Vagina (tissue), 2 donors: ENCODE data around the gene CCDC38.

ENCODE experiments used
- POLR2A ChIP-seq, 2 donors: fragments of 450-650 bp; IDR thresholded peaks; one replicate each; pipeline ENCODE4 v1.6.1; 2017; ENCODE audit warnings: antibody characterized with exemption in 2 of 2, mild to moderate bottlenecking in 2 of 2, moderate library complexity in 2 of 2
- POLR2AphosphoS5 ChIP-seq, 2 donors: sonication (generic); formaldehyde crosslinking; IDR thresholded peaks; one replicate each; pipeline ENCODE4 v1.9.0; 2017; ENCODE audit warnings: antibody characterized with exemption in 2 of 2, mild to moderate bottlenecking in 2 of 2, low read depth in 1 of 2; ENCODE audit not compliant: insufficient read depth in 1 of 2
- TF ChIP-seq, protein P1 (sequence below), 3 experiments: fragments of 450-650 bp in 2 of 3; fragments of 200-600 bp in 1 of 3; sonication (generic) in 1 of 3; IDR thresholded peaks; one replicate each; pipeline ENCODE4 v1.5.1; 2017 to 2019; ENCODE audit warnings: antibody characterized with exemption in 3 of 3, mild to moderate bottlenecking in 2 of 3, moderate library complexity in 2 of 3

DNA sequence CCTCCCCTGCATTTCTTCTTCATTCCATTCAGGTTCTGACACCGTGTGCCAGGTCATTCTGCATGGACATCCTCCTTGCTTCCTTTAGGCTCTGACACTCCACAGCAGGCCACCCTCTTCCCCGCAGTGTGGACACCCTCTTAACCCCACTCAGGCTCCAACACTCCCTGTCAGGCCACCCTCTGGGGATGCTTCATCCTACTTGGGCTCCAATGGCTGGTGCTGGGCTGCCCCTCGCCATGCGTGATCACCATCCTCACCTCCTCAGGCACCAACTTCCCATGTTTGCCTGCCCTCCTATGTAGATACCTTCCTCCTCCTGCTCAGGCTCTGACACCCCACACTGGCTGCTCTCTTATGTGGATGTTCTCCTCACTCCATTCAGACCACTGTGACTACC lies 90.3 kb downstream of the CCDC38 start:
- TF ChIP-seq POLR2A (IDR thresholded peaks at IDR 0.05) (no peak), POLR2AphosphoS5 (IDR thresholded peaks at IDR 0.05; ENCODE audit: insufficient read depth in 1 of 2, low read depth in 1 of 2) (no peak)
- TF ChIP-seq, protein P1, sequence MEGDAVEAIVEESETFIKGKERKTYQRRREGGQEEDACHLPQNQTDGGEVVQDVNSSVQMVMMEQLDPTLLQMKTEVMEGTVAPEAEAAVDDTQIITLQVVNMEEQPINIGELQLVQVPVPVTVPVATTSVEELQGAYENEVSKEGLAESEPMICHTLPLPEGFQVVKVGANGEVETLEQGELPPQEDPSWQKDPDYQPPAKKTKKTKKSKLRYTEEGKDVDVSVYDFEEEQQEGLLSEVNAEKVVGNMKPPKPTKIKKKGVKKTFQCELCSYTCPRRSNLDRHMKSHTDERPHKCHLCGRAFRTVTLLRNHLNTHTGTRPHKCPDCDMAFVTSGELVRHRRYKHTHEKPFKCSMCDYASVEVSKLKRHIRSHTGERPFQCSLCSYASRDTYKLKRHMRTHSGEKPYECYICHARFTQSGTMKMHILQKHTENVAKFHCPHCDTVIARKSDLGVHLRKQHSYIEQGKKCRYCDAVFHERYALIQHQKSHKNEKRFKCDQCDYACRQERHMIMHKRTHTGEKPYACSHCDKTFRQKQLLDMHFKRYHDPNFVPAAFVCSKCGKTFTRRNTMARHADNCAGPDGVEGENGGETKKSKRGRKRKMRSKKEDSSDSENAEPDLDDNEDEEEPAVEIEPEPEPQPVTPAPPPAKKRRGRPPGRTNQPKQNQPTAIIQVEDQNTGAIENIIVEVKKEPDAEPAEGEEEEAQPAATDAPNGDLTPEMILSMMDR (IDR thresholded peaks at IDR 0.05), result no peak
